ENCODE data around the gene TMIGD3. TPM values are rescaled to one million over a fixed set of nuclear protein-coding genes. Genes with fewer than 3 reads are reported as not detected.

The TMIGD3 gene
- total RNA-seq, 2 donors from 2014 or later: 1.0 TPM; not detected in 1

DNA sequence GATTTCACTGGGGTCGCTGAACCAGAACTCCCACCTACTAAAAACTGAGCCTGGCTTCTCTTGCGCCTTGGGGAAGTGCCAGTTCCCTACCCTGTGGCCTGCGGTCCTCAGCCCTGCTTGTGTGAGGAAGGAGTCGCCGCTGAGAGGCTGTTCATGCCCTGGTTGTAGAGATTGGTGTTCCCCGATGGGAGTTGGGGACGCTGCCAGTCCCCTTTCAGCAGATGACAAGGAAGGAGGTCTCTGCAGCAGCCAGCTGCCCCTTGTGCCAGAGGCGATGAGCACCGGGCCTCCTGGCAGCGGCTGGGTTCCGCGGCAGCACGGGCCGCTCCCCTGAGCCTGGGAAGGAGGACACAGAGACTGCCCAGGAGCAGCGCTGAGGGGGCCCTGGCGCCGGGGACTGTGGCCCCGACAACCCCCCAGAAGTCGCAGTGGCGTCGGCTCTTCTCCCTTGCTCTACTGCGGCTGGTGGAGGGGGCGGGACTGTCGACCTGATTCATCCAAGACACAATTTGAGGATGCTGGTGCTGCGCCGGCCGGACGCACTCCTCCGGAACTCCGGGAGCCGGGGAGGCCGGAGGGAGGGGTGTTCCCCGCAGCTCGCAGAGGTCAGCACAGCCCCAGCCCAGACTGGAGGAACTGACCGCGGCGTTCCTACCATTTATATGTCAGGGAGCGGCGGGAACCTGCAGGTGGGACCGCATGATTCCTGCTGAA lies 12.0 kb upstream of the TMIGD3 start:
- H3K9me3 ChIP-seq: no peaks in the 10 kb centered on the region
- DNase-seq (peak in 3 of 4 donors; percentile 17 to 53 (median 35)), ATAC-seq (peak; percentile 56)
- WGBS, 2 donors: 30 to 50% methylated on average over 17 to 35 of the region's 40 CpGs
- TF ChIP-seq, protein P1, sequence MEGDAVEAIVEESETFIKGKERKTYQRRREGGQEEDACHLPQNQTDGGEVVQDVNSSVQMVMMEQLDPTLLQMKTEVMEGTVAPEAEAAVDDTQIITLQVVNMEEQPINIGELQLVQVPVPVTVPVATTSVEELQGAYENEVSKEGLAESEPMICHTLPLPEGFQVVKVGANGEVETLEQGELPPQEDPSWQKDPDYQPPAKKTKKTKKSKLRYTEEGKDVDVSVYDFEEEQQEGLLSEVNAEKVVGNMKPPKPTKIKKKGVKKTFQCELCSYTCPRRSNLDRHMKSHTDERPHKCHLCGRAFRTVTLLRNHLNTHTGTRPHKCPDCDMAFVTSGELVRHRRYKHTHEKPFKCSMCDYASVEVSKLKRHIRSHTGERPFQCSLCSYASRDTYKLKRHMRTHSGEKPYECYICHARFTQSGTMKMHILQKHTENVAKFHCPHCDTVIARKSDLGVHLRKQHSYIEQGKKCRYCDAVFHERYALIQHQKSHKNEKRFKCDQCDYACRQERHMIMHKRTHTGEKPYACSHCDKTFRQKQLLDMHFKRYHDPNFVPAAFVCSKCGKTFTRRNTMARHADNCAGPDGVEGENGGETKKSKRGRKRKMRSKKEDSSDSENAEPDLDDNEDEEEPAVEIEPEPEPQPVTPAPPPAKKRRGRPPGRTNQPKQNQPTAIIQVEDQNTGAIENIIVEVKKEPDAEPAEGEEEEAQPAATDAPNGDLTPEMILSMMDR (IDR thresholded peaks at IDR 0.05): no peak
- peak in 2 of 3 donors; percentile 11 to 25 for TF ChIP-seq POLR2A (IDR thresholded peaks at IDR 0.05)
- no peaks in the 10 kb centered on the region for H3K36me3 ChIP-seq (replicated peaks in 1 of 2; ENCODE audit: insufficient read depth in 1 of 2, low read depth in 2 of 2)
- intact Hi-C loops (cut with DNase I): loop anchor here (10.0 kb wide), 1 partner anchor 149 kb away; no protein-coding TSS in a partner anchor
- H3K27ac ChIP-seq: peak overlapping the region in 3 of 4 donors; percentile 37 to 65 (median 52)
- H3K4me3 ChIP-seq: no peak overlapping the region
- H3K4me1 ChIP-seq: peaks cover 11% of the 10 kb centered on the region
- no peaks in the 10 kb centered on the region for H3K27me3 ChIP-seq

DNA sequence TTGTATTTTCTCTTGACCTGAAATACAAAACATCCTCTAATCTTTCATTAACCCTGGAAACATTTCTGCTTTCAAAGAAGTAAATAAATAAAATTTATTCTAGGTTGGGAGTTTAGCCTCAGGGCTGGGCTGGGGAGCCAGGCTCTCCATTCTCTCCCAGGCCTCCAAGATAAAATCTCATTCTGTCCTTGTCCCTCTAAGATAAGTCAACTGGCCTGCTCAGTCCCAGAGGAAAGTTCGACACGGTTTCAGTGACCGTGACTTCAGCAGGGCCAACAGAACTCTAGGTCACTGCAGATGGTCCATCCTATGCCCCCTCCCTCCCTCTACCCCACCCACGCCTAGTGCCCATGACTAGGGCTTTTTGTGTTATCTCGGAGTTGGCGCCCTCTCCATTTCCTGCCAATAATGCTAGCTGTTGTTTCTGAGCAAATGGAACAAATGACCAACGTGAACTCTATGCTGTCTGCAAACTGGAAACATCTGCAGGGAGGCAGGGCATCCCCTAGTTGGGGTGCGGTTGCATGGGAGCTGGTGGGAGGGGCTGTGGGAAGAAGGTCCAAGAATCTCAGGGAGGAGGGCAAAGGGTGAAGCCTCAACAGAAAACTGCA lies 10.1 kb upstream of the TMIGD3 start:
- 63 to 69% methylated on average over 8 of the region's 8 CpGs for WGBS, 2 donors
- ATAC-seq (peak; percentile 19), DNase-seq (no peak)
- H3K4me3 ChIP-seq: no peak overlapping the region
- no peaks in the 10 kb centered on the region for H3K36me3 ChIP-seq (replicated peaks in 1 of 2; ENCODE audit: insufficient read depth in 1 of 2, low read depth in 2 of 2)
- H3K27ac ChIP-seq: no peak overlapping the region
- H3K27me3 ChIP-seq: no peaks in the 10 kb centered on the region
- no peaks in the 10 kb centered on the region for H3K9me3 ChIP-seq
- intact Hi-C loops (cut with DNase I): loop anchor here (10.0 kb wide), 1 partner anchor 151 kb away; no protein-coding TSS in a partner anchor
- H3K4me1 ChIP-seq: peaks cover 21% of the 10 kb centered on the region
- TF ChIP-seq, protein P1 (IDR thresholded peaks at IDR 0.05): no peak
- TF ChIP-seq POLR2A (IDR thresholded peaks at IDR 0.05): no peak

DNA sequence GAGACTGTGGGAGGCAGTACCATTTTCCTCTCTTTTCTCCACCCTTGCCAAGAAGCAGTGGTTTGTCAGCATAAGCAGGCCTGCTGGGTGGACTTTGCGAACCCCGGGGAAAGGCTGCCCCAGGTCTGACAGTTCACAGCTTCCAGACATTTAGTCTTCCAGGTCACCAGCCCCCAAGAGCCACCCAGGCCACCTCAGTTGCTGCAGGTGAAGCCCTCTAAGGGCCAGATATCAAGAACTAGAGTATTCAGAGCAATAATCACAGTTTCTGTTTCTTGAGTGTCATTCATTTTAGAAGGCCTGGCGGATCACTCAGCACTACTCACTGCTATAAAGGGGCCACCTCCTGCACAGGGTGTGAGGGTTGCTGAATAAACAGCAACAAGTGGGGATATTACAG lies 9.5 kb upstream of the TMIGD3 start:
- DNase-seq (no peak), ATAC-seq (no peak)
- Histone ChIP-seq H3K36me3 (replicated peaks in 1 of 2; ENCODE audit: insufficient read depth in 1 of 2, low read depth in 2 of 2) (no peaks in the 10 kb centered on the region), H3K4me1 (peaks cover 26% of the 10 kb centered on the region), H3K27me3 (no peaks in the 10 kb centered on the region), H3K27ac (no peak overlapping the region), H3K9me3 (no peaks in the 10 kb centered on the region), H3K4me3 (no peak overlapping the region)
- WGBS, 2 donors: 68 to 93% methylated on average over 3 of the region's 3 CpGs
- intact Hi-C loops (cut with DNase I): loop anchor here (10.0 kb wide), 1 partner anchor 152 kb away; no protein-coding TSS in a partner anchor
- TF ChIP-seq, protein P1 (IDR thresholded peaks at IDR 0.05): no peak
- no peak for TF ChIP-seq POLR2A (IDR thresholded peaks at IDR 0.05)

DNA sequence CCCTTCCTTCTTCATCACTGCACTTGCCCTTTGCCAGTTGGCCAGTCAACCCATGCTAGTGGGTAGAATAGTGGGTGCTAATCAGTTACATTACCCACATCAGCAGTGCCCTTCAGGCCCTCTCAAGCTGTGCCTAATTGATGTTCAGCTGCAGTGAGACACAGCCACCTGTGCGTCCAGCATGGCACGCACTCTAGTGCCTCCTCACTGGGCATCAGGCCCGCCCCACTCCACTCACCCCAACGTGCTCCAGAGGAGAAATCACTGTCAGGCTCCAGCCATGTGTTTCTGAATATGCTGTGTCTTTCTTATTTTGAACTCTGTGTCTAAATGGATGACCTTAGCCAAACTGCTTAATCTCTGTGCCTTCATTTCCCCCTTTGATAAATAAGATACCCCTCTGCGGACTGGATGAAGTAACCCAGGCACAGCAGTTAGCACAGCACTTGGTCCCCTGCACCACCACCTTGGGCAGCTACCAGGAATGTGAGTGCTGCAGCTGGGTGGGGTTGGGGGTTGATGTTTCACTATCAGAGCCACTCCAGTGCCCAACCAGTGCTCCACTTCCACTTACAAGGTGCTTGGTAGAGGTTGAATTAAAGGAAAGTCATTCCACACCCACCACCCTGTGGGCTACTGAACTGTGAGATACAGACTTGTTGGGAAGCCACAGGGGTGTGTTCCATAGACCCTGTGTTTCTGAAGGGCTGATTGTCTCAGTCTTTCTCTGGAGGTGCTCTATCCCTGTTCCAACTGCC lies 8.9 kb upstream of the TMIGD3 start:
- peaks cover 33% of the 10 kb centered on the region for H3K4me1 ChIP-seq
- ATAC-seq: no peak
- TF ChIP-seq POLR2A (IDR thresholded peaks at IDR 0.05): no peak
- TF ChIP-seq, protein P1 (IDR thresholded peaks at IDR 0.05): no peak
- WGBS, 2 donors: 72 to 74% methylated on average over 5 of the region's 5 CpGs
- H3K27ac ChIP-seq: no peak overlapping the region
- no peak overlapping the region for H3K4me3 ChIP-seq
- H3K9me3 ChIP-seq: no peaks in the 10 kb centered on the region
- H3K36me3 ChIP-seq (replicated peaks in 1 of 2; ENCODE audit: insufficient read depth in 1 of 2, low read depth in 2 of 2): no peaks in the 10 kb centered on the region
- no peaks in the 10 kb centered on the region for H3K27me3 ChIP-seq
- intact Hi-C loops (cut with DNase I): loop anchor here (10.0 kb wide), 1 partner anchor 152 kb away; no protein-coding TSS in a partner anchor
- no peak for DNase-seq
